Lung microvascular endothelial cell (primary cell): Measurements from ENCODE around the gene TRIM46. TPM values are rescaled to one million over a fixed set of nuclear protein-coding genes. Genes with fewer than 3 reads are reported as not detected.
A peak's percentile ranks its signal among the peaks of the same experiment; 100 is the strongest.

Experiments
- DNase-seq, 2 donors: peaks; one replicate each; pipeline versions ENCODE4 v3.0.0 to v3.0.0-alpha.2; 2010; ENCODE audit warnings: low read depth in 2 of 2
- total RNA-seq: library from RNA; depleted of rRNA; stranded (reverse); fragments of >200 nt; gene quantifications from 2 replicates; pipeline ENCODE4 v1.2.1, GENCODE V29; 2014

Gene TRIM46
- total RNA-seq, 1 donor from 2014 or later: 1.2 TPM

DNA sequence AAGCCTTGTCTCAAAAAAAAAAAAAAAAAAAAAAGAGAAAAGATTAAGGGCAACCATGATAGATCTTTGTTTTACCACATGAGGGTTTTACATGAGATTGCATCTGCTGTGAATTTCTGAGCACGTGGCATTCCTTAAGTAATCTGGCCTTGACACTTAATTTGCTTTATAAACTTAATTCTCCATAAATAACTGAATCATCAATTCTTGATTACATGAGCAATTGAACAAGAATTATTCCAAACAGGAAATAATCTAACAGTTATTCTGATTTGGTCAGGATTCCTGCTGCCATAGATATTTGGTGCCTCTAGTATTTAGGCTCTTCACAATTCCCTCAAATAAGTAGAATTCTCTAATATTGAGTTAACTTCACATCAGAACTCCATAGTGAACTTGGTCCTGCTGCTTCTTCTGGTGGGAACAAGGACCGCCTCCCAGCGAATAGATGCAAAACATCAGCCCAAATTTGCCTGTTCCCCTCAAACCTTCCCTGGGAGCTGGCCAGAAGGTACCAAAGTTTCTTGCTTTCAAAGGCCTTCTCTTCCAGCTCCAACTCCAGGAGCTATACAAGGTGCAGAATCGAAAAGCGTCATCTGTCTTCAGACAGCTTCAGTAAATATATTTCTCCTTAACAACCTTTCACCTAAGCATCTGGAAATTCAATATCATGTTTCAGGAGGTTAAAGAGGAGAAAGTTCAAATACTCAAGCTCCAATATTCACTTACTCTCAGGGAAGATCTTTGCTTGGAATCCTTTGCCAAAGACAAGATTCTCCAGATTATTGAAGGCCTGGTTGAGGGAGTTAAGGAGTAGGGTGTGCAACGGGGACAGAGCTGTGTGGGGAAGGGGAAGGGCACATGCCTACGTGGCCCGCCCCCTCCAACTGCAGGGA, 1.6 kb upstream of the TRIM46 start:
- no peak for DNase-seq

DNA sequence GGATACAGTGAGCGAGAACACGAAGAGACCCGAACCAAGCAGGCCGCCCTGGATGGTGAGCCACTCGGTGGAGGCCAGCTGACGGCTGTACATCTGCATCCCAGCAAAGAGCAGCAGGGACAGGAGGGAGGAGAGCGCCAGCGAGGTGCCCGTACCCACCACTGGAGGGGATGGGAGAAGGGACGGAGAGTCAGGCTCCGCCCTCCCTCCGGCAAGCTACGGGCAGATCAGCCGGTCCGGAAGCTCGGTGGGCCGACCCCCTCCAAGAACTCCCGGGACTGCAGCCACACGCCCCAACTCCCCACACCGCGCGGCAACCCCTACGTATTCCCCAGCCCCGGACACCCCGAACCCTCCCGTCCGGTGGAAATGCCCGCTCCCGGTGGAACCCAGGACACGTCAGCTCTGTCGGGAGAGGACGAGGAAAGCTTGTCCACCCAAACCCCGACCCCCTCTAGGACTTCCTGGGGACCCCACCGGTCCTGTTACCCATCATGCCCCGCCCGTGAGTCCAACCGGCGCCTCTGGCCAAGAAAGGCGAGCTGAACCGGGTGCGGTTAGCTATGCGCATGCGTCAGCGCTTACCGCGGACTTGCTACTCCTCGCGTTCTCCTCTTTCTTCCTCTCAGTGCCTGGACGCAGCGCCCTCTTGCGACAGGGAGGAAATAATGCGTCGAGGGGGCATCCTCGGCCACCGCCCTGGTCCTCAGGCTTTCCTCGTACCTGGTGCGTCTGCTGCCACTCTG, 744 bp upstream of the TRIM46 start, which contains the start of gene KRTCAP2:
KRTCAP2 (minus strand) TSS at position 573 of the 746 bp plus-strand sequence; CDS start at position 493, 80 bp downstream.
- DNase-seq: peak; percentile 96 to 97

DNA sequence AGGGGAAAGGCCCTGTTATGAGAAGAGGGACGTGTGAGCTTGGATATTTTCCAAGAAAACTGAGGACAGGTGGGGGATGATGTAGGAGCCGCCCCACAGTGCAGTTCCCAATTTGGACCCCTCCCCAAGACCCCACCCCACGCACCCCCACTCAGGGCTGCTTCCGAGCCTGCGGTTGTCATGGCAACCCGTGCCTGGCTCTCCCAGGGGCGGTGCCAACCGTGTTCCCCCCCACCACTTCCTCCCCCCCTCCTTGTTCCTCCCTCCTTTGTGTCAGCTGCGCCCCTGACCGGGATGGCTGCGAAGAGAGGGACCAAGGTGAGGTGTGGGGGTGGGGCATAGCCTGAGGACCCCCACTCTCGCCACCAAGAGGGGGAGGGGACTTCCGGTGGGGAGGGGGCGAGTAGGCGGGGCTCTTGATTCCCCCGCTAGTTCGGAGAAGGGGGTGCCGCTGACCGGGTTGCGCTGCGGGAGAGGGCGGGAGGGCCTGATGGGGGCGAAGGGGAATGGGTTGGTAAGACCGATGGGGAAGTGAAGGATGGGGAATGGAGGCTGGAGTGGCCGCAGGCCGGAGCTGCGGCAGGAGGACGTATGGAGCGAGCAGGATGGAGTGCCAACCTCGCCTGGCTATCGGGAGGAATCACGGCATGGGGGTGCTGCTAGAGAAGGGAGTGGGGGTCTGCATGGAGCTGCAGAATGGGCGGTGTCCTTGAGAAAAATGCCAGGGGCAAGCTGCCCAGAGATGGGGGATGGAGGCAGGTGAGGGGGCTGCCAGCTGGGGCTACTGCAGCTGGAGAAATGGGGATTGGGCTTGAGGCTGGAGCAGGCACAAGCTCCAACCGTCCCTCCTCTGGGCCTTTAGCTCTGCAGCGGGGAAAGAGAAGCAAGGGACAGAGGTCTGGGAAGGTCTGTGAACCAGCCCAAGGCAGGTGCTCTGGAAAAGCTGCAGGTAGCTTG, 953 bp downstream of the TRIM46 start:
- DNase-seq: peak; percentile 28 to 39

DNA sequence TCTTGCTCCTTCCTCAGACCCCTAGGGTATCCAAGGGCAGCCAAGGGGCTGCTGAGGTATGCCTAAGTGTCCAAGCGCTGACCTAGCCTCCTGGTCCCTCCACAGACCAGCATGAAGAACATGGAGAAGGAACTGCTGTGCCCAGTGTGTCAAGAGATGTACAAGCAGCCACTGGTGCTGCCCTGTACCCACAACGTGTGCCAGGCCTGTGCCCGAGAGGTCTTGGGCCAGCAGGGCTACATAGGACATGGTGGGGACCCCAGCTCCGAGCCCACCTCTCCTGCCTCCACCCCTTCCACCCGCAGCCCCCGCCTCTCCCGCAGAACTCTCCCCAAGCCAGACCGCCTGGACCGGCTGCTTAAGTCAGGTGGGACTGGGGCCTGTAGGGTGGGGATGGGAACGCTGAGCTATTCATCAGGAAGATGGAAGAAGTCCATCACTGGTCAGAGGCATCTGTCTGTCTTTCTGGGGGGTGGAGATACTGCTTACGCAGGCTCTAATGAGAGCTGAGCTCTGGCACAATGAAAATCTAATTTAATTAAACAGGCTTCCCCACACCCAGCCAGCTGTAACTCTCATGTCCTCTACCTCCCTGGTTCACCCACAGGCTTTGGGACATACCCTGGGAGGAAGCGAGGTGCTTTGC, 1.8 kb downstream of the TRIM46 start:
- no peak for DNase-seq

DNA sequence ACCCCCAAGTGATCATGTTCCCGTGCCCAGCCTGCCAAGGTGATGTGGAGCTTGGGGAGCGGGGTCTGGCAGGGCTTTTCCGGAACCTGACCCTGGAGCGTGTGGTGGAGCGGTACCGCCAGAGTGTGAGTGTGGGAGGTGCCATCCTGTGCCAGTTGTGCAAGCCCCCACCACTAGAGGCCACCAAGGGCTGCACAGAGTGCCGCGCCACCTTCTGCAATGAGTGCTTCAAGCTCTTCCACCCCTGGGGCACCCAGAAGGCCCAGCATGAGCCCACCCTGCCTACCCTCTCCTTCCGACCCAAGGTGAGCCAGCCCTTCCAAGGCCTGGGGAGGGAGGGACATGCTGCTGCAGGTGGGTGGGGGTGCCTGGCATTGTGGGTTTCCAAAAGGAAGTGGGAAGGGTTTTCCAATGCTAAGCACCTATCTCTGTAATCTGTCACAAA, 2.3 kb downstream of the TRIM46 start:
- no peak for DNase-seq

DNA sequence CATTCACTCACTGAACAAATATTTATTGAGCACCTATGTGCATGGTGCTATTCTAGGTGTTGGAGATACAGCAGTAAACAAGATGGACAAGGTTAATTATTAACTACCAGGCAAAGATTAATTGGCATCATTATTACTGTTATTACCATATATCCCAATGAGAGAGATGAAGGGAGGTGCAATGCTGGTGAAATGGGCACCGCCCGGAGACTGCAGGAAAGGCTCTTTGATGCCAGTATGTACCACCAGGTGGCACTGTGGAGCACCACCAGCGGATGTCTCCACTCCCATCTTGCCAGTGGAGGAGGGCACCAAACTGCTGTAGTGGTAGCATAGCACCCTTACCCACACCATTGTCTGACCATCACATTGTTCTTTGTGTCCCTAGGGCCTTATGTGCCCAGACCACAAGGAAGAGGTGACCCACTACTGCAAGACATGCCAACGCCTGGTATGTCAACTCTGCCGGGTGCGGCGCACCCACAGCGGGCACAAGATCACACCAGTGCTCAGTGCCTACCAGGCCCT, 3.0 kb downstream of the TRIM46 start:
- peak; percentile 71 to 76 for DNase-seq

DNA sequence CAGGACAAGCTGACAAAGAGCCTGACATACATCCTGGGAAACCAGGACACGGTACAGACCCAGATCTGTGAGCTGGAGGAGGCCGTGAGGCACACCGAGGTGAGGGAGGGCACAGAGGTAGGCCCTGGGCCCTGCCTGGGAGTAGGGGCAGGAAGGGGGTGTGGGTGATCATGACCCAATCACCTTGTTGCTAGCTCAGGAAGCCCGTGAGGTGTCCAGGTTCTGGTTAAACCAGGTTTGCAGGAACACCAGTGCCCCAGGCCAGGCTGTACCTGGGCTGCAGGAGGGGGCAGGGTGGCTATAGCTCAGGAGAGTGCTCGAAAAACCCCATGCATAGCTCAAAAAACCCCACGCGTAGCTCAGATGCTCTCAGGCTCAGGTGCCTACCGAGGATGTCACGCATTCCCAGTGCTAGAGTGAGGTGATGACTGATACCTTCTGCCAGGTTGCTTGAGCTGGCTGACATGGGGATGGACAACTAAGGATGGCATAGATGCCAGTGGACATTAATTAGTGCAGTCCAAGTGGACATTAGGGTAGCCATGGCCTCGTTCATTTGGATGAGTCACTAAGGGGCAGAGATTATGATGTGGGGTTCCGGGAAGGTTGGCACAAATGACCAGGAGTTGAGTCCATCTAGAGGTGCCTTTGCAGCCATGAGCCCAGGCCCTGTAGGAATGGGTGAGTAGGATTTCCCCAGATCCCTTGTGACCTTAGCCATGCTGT, 3.7 kb downstream of the TRIM46 start:
- DNase-seq: no peak

DNA sequence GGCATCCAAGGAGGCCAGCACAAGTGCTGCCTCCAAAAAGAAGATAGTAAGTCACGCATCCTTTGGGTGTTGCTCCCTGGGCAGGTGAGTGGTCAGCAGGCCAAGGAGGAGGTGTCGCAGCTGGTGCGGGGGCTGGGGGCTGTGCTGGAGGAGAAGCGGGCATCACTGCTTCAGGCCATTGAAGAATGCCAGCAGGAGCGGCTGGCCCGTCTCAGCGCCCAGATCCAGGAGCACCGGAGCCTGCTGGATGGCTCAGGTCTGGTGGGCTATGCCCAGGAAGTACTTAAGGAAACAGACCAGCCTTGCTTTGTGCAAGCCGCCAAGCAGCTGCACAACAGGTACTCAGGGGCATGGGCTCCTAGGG, 4.3 kb downstream of the TRIM46 start:
- no peak for DNase-seq

DNA sequence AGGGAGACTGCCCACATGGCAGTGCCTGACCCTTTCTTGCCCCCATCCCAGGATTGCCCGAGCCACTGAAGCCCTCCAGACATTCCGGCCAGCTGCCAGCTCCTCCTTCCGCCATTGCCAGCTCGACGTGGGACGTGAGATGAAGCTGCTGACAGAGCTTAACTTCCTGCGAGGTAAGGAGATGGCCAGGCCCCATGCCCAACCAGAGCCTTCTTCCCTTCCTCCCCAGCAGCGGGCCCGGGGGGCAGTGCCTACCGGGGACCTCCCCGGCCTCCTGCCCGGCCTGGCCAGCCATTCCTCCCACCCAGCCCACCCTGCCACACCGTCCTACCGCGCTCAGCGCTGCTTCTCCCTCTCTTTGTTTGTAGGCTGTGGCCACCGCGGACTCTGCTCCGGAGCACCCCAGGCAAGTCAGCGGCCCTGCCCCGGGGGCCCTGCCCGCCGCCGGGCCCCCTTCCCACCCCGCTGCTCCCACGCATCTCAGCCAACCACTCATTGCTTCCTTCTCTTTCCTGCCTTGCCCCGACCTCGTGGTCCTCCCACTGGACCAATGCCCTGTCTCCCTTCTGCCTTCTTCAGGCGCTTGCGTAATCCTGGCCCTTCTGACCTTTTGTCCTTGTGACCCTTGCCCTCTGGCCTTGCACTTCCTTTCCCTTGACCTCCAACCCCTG, 4.9 kb downstream of the TRIM46 start:
- DNase-seq: no peak

DNA sequence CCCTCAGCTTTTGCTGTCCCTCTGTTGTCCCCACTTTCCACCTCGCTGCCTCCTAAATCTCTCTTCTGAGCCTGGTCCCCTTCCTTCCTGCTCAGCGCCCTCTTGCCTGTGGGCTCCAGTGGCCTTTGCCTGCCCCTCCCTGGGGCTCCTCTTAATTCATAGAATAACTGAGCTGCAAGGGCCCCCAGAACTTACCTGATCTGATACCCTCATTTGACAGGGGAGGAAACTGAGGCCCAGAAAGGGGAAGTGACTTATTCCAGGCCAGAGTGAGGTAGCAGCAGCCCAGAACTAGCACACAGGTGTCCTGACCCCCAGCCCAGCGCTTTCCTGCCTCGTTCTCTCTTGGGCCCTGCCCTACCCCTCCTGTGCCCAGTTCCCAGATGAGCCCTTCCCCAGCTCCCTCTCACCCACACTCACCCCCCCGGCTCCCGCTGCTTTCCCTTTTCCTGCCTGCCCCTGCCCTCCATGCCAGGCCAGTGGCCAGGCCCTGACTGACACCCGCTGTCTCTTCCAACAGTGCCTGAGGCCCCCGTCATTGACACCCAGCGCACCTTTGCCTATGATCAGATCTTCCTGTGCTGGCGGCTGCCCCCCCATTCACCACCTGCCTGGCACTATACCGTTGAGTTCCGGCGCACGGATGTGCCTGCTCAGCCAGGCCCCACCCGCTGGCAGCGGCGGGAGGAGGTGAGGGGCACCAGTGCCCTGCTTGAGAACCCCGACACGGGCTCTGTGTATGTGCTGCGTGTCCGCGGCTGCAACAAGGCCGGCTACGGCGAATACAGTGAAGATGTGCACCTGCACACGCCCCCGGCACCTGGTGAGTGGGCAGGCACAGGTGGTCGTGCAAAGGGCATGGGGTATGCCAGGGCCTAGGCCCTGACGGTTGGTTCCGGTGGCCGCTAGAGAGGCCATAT, 5.7 kb downstream of the TRIM46 start:
- DNase-seq: no peak

DNA sequence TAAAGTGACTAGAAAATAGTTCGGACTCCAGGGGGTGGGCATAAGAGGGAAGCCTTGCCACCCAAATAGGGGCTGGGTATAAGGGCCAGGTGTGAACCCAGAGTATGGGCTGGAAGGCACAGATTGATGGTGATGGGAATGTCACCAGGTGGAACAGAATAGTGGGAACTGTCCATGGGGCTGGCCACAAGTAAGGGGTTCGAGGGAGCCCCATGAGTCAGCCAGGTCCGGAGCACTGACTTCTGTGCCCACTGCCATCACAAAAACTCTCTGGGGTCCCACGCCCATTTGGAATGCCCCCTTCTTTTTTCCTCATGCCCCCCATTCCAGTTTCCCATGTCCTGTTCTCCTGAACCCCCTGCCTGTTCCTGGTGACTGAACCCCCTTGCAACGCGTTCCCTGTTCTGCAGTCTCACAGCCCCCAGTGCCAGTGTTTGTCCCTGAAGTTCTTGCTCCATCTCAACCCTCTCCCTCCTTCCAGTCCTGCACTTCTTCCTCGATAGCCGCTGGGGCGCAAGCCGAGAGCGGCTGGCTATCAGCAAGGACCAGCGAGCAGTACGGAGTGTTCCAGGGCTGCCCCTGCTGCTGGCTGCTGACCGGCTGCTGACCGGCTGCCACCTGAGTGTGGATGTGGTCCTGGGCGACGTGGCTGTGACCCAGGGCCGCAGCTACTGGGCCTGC, 7.9 kb downstream of the TRIM46 start:
- no peak for DNase-seq

DNA sequence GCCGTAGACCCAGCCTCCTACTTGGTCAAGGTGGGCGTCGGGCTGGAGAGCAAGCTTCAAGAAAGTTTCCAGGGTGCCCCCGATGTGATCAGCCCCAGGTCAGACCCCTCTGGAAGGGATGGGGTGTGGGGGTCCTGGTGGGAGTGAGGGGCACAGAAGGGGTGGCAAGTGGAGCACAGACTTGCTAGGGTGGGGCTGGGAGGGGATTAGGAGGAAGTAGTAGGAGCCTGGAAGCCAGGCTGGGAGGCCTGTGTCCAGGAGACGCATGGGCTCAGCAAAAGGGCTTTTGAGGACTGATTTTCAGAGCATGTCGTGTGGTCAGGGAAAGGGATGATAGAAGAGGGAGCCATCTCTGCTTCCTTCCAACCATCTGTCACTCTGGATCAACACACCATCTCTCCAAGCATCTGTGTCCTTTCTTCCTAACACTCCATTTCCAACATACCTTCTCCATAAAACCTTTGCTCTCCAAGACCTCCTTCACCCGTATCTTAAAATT, 8.5 kb downstream of the TRIM46 start:
- DNase-seq: no peak

DNA sequence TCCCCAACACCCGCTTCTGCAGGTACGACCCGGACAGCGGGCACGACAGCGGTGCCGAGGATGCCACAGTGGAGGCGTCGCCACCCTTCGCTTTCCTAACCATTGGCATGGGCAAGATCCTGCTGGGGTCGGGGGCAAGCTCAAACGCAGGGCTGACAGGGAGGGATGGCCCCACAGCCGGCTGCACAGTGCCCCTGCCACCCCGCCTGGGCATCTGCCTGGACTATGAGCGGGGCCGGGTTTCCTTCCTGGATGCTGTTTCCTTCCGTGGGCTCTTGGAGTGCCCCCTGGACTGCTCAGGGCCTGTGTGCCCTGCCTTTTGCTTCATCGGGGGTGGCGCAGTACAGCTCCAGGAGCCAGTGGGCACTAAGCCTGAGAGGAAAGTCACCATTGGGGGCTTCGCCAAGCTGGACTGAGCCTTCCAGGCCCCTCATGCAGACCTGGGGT, 10.1 kb downstream of the TRIM46 start:
- DNase-seq: no peak

DNA sequence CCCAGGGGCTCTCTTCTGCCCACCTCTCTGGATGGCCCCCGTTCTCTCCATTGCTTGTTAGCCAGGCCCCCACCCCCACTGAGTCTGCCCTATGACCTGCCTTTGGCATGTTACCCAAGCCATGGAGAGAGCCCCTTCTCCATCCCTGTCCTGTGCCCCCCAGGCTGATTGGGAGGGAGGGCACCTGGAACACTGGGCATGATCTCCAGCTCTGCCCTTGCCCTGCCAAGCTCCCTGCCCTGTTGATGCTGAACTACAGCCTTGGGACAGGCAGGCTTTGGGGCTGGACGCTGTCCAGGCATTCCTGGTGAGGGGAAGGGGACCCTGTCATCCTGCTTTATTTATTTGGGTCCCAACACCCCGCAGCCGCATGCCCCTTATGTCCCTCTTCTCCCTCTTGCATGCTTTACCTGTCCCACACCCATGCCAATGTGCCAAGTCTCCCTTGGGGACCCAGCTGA, 10.7 kb downstream of the TRIM46 start:
- DNase-seq: no peak

DNA sequence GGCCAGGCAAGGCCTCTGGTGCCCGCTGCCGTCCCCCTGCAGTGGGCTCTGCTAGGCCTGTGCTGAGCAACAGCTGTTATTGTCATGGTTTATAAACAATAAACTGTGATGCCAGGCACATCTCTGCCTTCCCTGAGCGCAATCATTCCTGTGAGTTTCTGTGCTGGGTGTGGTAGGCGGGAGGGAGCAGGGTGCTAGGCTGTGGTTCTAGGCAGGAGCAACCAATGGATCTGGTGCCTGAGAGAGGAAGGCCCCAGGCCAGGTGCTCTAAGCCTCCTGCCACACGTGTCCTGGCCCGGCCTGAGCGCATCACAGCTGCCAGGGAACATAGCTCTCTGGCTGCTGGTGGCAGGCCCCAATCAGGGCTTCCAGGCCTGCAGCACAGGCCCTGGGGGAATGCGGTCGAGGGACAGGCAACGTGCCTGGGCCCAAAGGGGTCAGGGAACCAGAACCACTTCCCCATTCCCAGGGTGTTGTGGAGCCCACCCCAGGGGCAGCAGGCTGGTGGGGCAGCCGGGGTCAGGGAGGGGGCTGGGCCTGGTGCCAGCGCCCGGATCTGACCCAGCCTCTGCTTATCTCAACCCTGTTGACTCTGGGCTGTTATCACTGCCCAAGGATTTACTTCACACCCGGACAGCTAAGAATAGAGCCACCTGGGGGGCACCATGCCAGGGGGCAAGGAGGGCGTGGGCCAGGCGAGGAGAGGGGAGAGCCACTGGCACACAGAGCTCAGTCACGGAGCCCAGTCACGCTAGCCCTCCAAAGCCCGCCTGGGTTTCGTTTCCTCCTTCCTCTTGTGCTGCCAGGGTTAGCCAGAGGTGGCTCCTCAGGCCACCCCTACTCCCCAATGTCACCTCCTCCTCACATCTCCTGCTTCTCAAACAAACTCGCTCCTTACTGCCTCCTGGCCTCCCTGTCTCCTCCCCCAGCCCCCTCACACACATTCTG, 11.5 kb downstream of the TRIM46 start:
- DNase-seq: no peak

DNA sequence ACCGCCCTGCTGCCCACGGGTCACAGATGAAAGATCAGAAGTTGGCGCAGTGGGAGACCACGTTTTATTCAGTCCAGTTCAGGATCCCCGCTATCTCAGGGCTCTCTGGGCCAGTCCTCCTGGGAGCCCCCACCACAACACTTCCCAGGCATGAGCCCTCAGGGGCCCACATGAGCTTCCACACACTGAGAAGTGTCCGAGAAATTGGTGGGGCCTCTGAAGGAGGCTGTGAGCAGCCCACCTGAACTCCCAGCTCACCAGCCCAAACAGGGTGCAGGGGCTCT, 12.1 kb downstream of the TRIM46 start:
- DNase-seq: no peak
